HG02884 (cell line): ENCODE data around the gene CYP1A2.
"Not testable (repeated sequence)": the region's sequence is repeated elsewhere in the genome, so short reads cannot be mapped to it uniquely, and the experiment has no call there.

Source experiments
- ATAC-seq: cut with Tn5 transposase; IDR thresholded peaks from one replicate; pipeline ENCODE4 v1.9.1; 2021; ENCODE audit warnings: mild to moderate bottlenecking, moderate library complexity; ENCODE audit not compliant: unreplicated experiment

The CYP1A2 gene

GRCh38 chr15:74748322-74748946 lies at the start of gene CYP1A2:
CYP1A2 (plus strand) TSS chr15:74748845; CDS start chr15:74749739, 894 bp downstream.
- no peak for ATAC-seq

GRCh38 chr15:74709011-74709410 lies 39.6 kb upstream of the CYP1A2 start:
- no peak for ATAC-seq

- no peak for ATAC-seq
Observed at GRCh38 chr15:74709892-74710291, 38.8 kb upstream of the CYP1A2 start.

GRCh38 chr15:74710319-74711094 lies 38.1 kb upstream of the CYP1A2 start:
- ATAC-seq: no peak

GRCh38 chr15:74712311-74712710 lies 36.3 kb upstream of the CYP1A2 start:
- no peak for ATAC-seq

GRCh38 chr15:74716651-74717050 lies 32.0 kb upstream of the CYP1A2 start:
- ATAC-seq: no peak

- ATAC-seq: no peak
Observed at GRCh38 chr15:74722591-74722990, 26.1 kb upstream of the CYP1A2 start.

- no peak for ATAC-seq
Observed at GRCh38 chr15:74723187-74723586, 25.5 kb upstream of the CYP1A2 start.

- no peak for ATAC-seq
Observed at GRCh38 chr15:74723754-74724334, 24.8 kb upstream of the CYP1A2 start.

GRCh38 chr15:74724570-74725224 lies 23.9 kb upstream of the CYP1A2 start:
- ATAC-seq: no peak

GRCh38 chr15:74725225-74725774 lies 23.3 kb upstream of the CYP1A2 start, which contains the start of gene CYP1A1:
CYP1A1 (minus strand) TSS chr15:74725528; CDS start chr15:74723097, 2,431 bp downstream.
- no peak for ATAC-seq

- ATAC-seq: no peak
Observed at GRCh38 chr15:74725845-74726773, 22.5 kb upstream of the CYP1A2 start.

GRCh38 chr15:74726774-74727164 lies 21.9 kb upstream of the CYP1A2 start:
- no peak for ATAC-seq

- ATAC-seq: no peak
Observed at GRCh38 chr15:74727727-74728126, 20.9 kb upstream of the CYP1A2 start.

GRCh38 chr15:74728699-74729098 lies 19.9 kb upstream of the CYP1A2 start:
- not testable (repeated sequence) for ATAC-seq

GRCh38 chr15:74729372-74729771 lies 19.3 kb upstream of the CYP1A2 start:
- ATAC-seq: not testable (repeated sequence)

GRCh38 chr15:74730619-74731316 lies 17.9 kb upstream of the CYP1A2 start:
- no peak for ATAC-seq

GRCh38 chr15:74732846-74733245 lies 15.8 kb upstream of the CYP1A2 start:
- ATAC-seq: no peak

GRCh38 chr15:74733269-74733668 lies 15.4 kb upstream of the CYP1A2 start:
- ATAC-seq: no peak
